HG02870 (cell line): ENCODE data around the gene EIF3K.
A peak's percentile ranks its signal among the peaks of the same experiment; 100 is the strongest.
"Not testable (repeated sequence)": the region's sequence is repeated elsewhere in the genome, so short reads cannot be mapped to it uniquely, and the experiment has no call there.

Source experiments
- ATAC-seq: cut with Tn5 transposase; IDR thresholded peaks from one replicate; pipeline ENCODE4 v1.9.1; 2021; ENCODE audit warnings: mild to moderate bottlenecking, moderate library complexity; ENCODE audit not compliant: unreplicated experiment

The EIF3K gene

GRCh38 chr19:38618590-38619360, at the start of gene EIF3K:
Gene EIF3K, plus strand, starts transcription at chr19:38619188. Its CDS starts 81 bp downstream, at chr19:38619269.
- peak; percentile 52 for ATAC-seq

- no peak for ATAC-seq
Measured at GRCh38 chr19:38569368-38569983, 49.5 kb upstream of the EIF3K start.

- ATAC-seq = no peak
Measured at GRCh38 chr19:38571682-38572081, 47.3 kb upstream of the EIF3K start.

- ATAC-seq = no peak
Measured at GRCh38 chr19:38577826-38578225, 41.2 kb upstream of the EIF3K start.

GRCh38 chr19:38579304-38579703, 39.7 kb upstream of the EIF3K start:
- ATAC-seq = not testable (repeated sequence)

- no peak for ATAC-seq
Measured at GRCh38 chr19:38580080-38580479, 38.9 kb upstream of the EIF3K start.

- peak; percentile 69 for ATAC-seq
Measured at GRCh38 chr19:38583219-38583984, 35.6 kb upstream of the EIF3K start.

GRCh38 chr19:38583985-38584305, 35.0 kb upstream of the EIF3K start:
- no peak for ATAC-seq

GRCh38 chr19:38587562-38587961, 31.4 kb upstream of the EIF3K start:
- ATAC-seq = no peak

GRCh38 chr19:38588041-38588440, 30.9 kb upstream of the EIF3K start:
- ATAC-seq = no peak

- no peak for ATAC-seq
Measured at GRCh38 chr19:38592940-38593339, 26.0 kb upstream of the EIF3K start.

GRCh38 chr19:38596057-38596981, 22.7 kb upstream of the EIF3K start:
- no peak for ATAC-seq

GRCh38 chr19:38597075-38597474, 21.9 kb upstream of the EIF3K start:
- no peak for ATAC-seq

- ATAC-seq = no peak
Measured at GRCh38 chr19:38599722-38600121, 19.3 kb upstream of the EIF3K start.

GRCh38 chr19:38602856-38603255, 16.1 kb upstream of the EIF3K start:
- not testable (repeated sequence) for ATAC-seq

- no peak for ATAC-seq
Measured at GRCh38 chr19:38606131-38606530, 12.9 kb upstream of the EIF3K start.

- no peak for ATAC-seq
Measured at GRCh38 chr19:38614289-38614688, 4.7 kb upstream of the EIF3K start.

GRCh38 chr19:38615007-38615581, 3.9 kb upstream of the EIF3K start:
- ATAC-seq = no peak

- no peak for ATAC-seq
Measured at GRCh38 chr19:38616265-38616664, 2.7 kb upstream of the EIF3K start.

- no peak for ATAC-seq
Measured at GRCh38 chr19:38617283-38617763, 1.7 kb upstream of the EIF3K start.
